Mammary epithelial cell (primary cell): ENCODE data around the gene JUNB.

Experiments
- EZH2 ChIP-seq: IDR thresholded peaks from 2 replicates; pipeline ENCODE4 v1.6.1; 2012; ENCODE audit warnings: low read length, inconsistent platforms, borderline replicate concordance
- TF ChIP-seq, protein P1 (sequence below), 2 donors: IDR thresholded peaks in 1 of 2; conservative IDR thresholded peaks in 1 of 2; 2 replicates each; pipeline ENCODE4 v1.5.1; 2011 to 2012; ENCODE audit warnings: inconsistent platforms in 2 of 2, low read length in 2 of 2, mild to moderate bottlenecking in 2 of 2, control low read depth in 1 of 2, low read depth in 1 of 2; ENCODE audit not compliant: insufficient read depth in 1 of 2; ENCODE audit errors: extremely low read depth in 1 of 2

DNA sequence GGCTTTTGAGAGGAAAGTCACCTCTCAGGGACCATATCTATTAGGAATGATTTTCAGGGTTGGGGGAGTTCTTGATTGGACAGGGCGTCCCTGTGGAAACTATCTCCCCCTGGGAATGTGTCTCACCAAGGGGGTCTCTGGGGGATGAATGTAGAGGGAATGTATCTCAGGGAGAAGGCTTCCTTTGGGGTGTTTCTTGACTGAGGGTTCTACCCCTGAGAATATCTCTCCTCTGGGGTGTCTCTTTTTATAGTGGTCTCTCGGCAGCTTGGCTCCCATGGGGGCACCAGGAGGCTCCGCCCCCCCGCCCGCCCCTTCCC is 42.1 kb downstream of the JUNB start:
- TF ChIP-seq EZH2, result no peak
- TF ChIP-seq, protein P1, sequence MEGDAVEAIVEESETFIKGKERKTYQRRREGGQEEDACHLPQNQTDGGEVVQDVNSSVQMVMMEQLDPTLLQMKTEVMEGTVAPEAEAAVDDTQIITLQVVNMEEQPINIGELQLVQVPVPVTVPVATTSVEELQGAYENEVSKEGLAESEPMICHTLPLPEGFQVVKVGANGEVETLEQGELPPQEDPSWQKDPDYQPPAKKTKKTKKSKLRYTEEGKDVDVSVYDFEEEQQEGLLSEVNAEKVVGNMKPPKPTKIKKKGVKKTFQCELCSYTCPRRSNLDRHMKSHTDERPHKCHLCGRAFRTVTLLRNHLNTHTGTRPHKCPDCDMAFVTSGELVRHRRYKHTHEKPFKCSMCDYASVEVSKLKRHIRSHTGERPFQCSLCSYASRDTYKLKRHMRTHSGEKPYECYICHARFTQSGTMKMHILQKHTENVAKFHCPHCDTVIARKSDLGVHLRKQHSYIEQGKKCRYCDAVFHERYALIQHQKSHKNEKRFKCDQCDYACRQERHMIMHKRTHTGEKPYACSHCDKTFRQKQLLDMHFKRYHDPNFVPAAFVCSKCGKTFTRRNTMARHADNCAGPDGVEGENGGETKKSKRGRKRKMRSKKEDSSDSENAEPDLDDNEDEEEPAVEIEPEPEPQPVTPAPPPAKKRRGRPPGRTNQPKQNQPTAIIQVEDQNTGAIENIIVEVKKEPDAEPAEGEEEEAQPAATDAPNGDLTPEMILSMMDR (conservative IDR thresholded peaks at IDR 0.05 in 1 of 2, IDR thresholded peaks at IDR 0.05 in 1 of 2; ENCODE audit: extremely low read depth in 1 of 2, insufficient read depth in 1 of 2, low read depth in 1 of 2, low read length in 2 of 2), result no peak
